HEK293 (cell line): ENCODE results near the gene NDUFA1.

Experiments
- CTCF ChIA-PET: fragments of 350-600 bp; formaldehyde crosslinking; extraction: SDS; loops from one replicate; lab custom pipeline; 2021; ENCODE audit warnings: antibody characterized with exemption; lab: Yijun Ruan, JAX
- POLR2A ChIA-PET: fragments of 300-600 bp; formaldehyde crosslinking; extraction: SDS; loops from one replicate; lab custom pipeline; 2020; ENCODE audit warnings: antibody characterized with exemption, inconsistent platforms; lab: Yijun Ruan, JAX
- H3K27ac ChIP-seq: fragments of 200-500 bp; sonication (Bioruptor generic); 2 replicates; pipeline ENCODE4 v1.5.1; 2014; ENCODE audit warnings: low read depth, low read length, control low read depth, inconsistent platforms; ENCODE audit errors: extremely low read depth
- H3K36me3 ChIP-seq, 2 experiments: fragments of 200-500 bp in 1 of 2; sonication (Bioruptor generic) in 1 of 2; 1 replicate in 1 of 2; 2 replicates in 1 of 2; pipeline ENCODE4 v1.5.1; 2014 to 2017; ENCODE audit warnings: inconsistent platforms in 2 of 2, low read length in 2 of 2; ENCODE audit not compliant: control insufficient read depth in 2 of 2, insufficient read depth in 1 of 2
- H3K4me1 ChIP-seq: fragments of 200-500 bp; sonication (Bioruptor generic); 2 replicates; pipeline ENCODE4 v1.5.1; 2014; ENCODE audit warnings: mild to moderate bottlenecking, low read length, inconsistent platforms; ENCODE audit not compliant: control insufficient read depth, insufficient read depth
- H3K4me3 ChIP-seq: 2 replicates; pipeline ENCODE4 v1.5.1; 2011; ENCODE audit warnings: low read depth, mild to moderate bottlenecking, control low read depth, low read length, moderate library complexity
- H3K9me3 ChIP-seq: fragments of 200-500 bp; sonication (Bioruptor generic); 2 replicates; pipeline ENCODE4 v1.5.1; 2014; ENCODE audit warnings: low read depth, low read length, inconsistent platforms; ENCODE audit not compliant: control insufficient read depth, insufficient read depth
- BCL11A ChIP-seq: fragments of 450-650 bp; formaldehyde crosslinking; IDR thresholded peaks from 2 replicates; pipeline ENCODE4 v1.5.1; 2016; ENCODE audit warnings: low read depth, missing biosample characterization, missing genetic modification characterization
- EGR2 ChIP-seq: fragments of 450-650 bp; formaldehyde crosslinking; IDR thresholded peaks from 2 replicates; pipeline ENCODE4 v1.5.1; 2016; ENCODE audit warnings: low read depth, missing biosample characterization, missing genetic modification characterization
- GLIS1 ChIP-seq: fragments of 450-650 bp; formaldehyde crosslinking; IDR thresholded peaks from 2 replicates; pipeline ENCODE4 v1.5.1; 2016; ENCODE audit warnings: missing biosample characterization, missing genetic modification characterization
- PRDM10 ChIP-seq: fragments of 450-650 bp; formaldehyde crosslinking; IDR thresholded peaks from 2 replicates; pipeline ENCODE4 v1.5.1; 2016; ENCODE audit warnings: missing biosample characterization, missing genetic modification characterization
- RBAK ChIP-seq: fragments of 450-650 bp; formaldehyde crosslinking; IDR thresholded peaks from 2 replicates; pipeline ENCODE4 v1.5.1; 2016; ENCODE audit warnings: missing biosample characterization, missing genetic modification characterization
- SCRT1 ChIP-seq: fragments of 450-650 bp; formaldehyde crosslinking; IDR thresholded peaks from 2 replicates; pipeline ENCODE4 v1.5.1; 2016; ENCODE audit warnings: missing biosample characterization, missing genetic modification characterization, borderline replicate concordance
- ZBTB17 ChIP-seq: fragments of 450-650 bp; formaldehyde crosslinking; IDR thresholded peaks from 2 replicates; pipeline ENCODE4 v1.5.1; 2016; ENCODE audit warnings: missing biosample characterization, missing genetic modification characterization
- ZBTB26 ChIP-seq: fragments of 450-650 bp; formaldehyde crosslinking; optimal IDR thresholded peaks from 2 replicates; pipeline ENCODE3; 2016; ENCODE audit warnings: missing biosample characterization, mild to moderate bottlenecking, missing genetic modification characterization
- ZBTB8A ChIP-seq: fragments of 450-650 bp; formaldehyde crosslinking; IDR thresholded peaks from 2 replicates; pipeline ENCODE4 v1.5.1; 2016; ENCODE audit warnings: missing biosample characterization, missing genetic modification characterization
- ZNF10 ChIP-seq: fragments of 450-650 bp; formaldehyde crosslinking; IDR thresholded peaks from 2 replicates; pipeline ENCODE4 v1.5.1; 2017; ENCODE audit warnings: missing biosample characterization, missing genetic modification characterization
- ZNF121 ChIP-seq: fragments of 450-650 bp; formaldehyde crosslinking; IDR thresholded peaks from 2 replicates; pipeline ENCODE4 v1.5.1; 2016; ENCODE audit warnings: missing biosample characterization, missing genetic modification characterization
- ZNF132 ChIP-seq: fragments of 450-650 bp; formaldehyde crosslinking; IDR thresholded peaks from 2 replicates; pipeline ENCODE4 v1.5.1; 2017; ENCODE audit warnings: missing biosample characterization, missing genetic modification characterization, borderline replicate concordance
- ZNF239 ChIP-seq: fragments of 450-650 bp; formaldehyde crosslinking; IDR thresholded peaks from 2 replicates; pipeline ENCODE4 v1.5.1; 2016; ENCODE audit warnings: missing biosample characterization, missing genetic modification characterization
- ZNF362 ChIP-seq: fragments of 450-650 bp; formaldehyde crosslinking; IDR thresholded peaks from 2 replicates; pipeline ENCODE4 v1.5.1; 2016; ENCODE audit warnings: missing biosample characterization, missing genetic modification characterization
- ZNF426 ChIP-seq: fragments of 450-650 bp; formaldehyde crosslinking; IDR thresholded peaks from 2 replicates; pipeline ENCODE4 v1.5.1; 2017; ENCODE audit warnings: missing biosample characterization, missing genetic modification characterization, mild to moderate bottlenecking, inconsistent platforms, moderate library complexity
- ZNF510 ChIP-seq: fragments of 450-650 bp; formaldehyde crosslinking; IDR thresholded peaks from 2 replicates; pipeline ENCODE4 v1.5.1; 2018; ENCODE audit warnings: mild to moderate bottlenecking, missing genetic modification characterization, missing biosample characterization; ENCODE audit not compliant: insufficient replicate concordance
- ZNF621 ChIP-seq: fragments of 450-650 bp; formaldehyde crosslinking; IDR thresholded peaks from 2 replicates; pipeline ENCODE4 v1.5.1; 2017; ENCODE audit warnings: missing biosample characterization, missing genetic modification characterization
- ZNF629 ChIP-seq: fragments of 450-650 bp; formaldehyde crosslinking; IDR thresholded peaks from 2 replicates; pipeline ENCODE4 v1.5.1; 2017; ENCODE audit warnings: missing biosample characterization, missing genetic modification characterization
- ZNF645 ChIP-seq: fragments of 450-650 bp; formaldehyde crosslinking; IDR thresholded peaks from 2 replicates; pipeline ENCODE4; 2016; ENCODE audit warnings: missing biosample characterization, missing genetic modification characterization
- ZNF654 ChIP-seq: fragments of 450-650 bp; formaldehyde crosslinking; IDR thresholded peaks from 2 replicates; pipeline ENCODE4 v1.5.1; 2016; ENCODE audit warnings: low read depth, missing biosample characterization, missing genetic modification characterization
- ZNF791 ChIP-seq: fragments of 450-650 bp; formaldehyde crosslinking; IDR thresholded peaks from 2 replicates; pipeline ENCODE4 v1.5.1; 2016; ENCODE audit warnings: missing biosample characterization, missing genetic modification characterization
- TF ChIP-seq, protein P1 (sequence below): fragments of 450-650 bp; formaldehyde crosslinking; IDR thresholded peaks from 2 replicates; pipeline ENCODE4 v1.5.1; 2016; ENCODE audit warnings: missing biosample characterization, missing genetic modification characterization
- TF ChIP-seq, protein P2 (sequence below): fragments of 450-650 bp; formaldehyde crosslinking; IDR thresholded peaks from 2 replicates; pipeline ENCODE4 v1.5.1; 2016; ENCODE audit warnings: missing biosample characterization, missing genetic modification characterization
- TF ChIP-seq, protein P3 (sequence below): fragments of 450-650 bp; formaldehyde crosslinking; IDR thresholded peaks from 2 replicates; pipeline ENCODE4 v1.5.1; 2016; ENCODE audit warnings: missing biosample characterization, missing genetic modification characterization

NDUFA1 gene

DNA sequence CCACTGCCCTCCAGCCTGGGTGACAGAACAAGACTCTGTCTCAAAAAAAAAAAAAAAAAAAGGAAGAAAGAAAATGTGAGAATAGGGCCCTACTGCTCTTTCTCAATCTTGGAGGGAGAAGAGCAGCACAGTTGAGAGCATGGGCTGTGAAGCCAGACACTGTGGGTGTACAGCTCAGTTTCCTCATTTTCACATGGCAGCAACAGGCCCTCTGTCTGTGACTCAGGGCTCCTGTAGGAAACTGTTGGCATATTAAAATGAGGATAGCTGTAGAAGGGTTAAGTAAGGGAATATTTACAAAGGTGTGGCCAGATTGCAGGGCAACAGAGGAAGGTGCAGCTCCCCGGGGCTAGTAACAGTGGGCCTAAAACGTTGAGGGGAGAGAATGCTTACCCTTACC is 27.5 kb downstream of the NDUFA1 start:
- H3K27ac ChIP-seq, result no peak overlapping the region
- ChIA-PET CTCF (interaction anchor here (1.0 to 2.7 kb wide), 2 partner anchors 11 to 17 kb away, joined by 7 to 11 read pairs; no protein-coding TSS in a partner anchor), POLR2A (interaction anchor here (0.7 kb wide), 1 partner anchor 28 kb away, joined by 6 read pairs; no protein-coding TSS in a partner anchor)
- H3K36me3 ChIP-seq, result no peaks in the 10 kb centered on the region
- no peak for TF ChIP-seq ZNF426 (tag by site-specific recombination)
- no peak for TF ChIP-seq ZNF132
- TF ChIP-seq ZBTB8A (tag by site-specific recombination), result no peak
- no peak for TF ChIP-seq ZNF791 (tag by site-specific recombination)
- no peak for TF ChIP-seq RBAK (tag by site-specific recombination)
- TF ChIP-seq ZNF654, result no peak
- no peak for TF ChIP-seq ZNF239 (tag by site-specific recombination)
- no peak for TF ChIP-seq SCRT1 (tag by site-specific recombination)
- TF ChIP-seq ZNF362 (tag by site-specific recombination), result no peak
- TF ChIP-seq, protein P1, sequence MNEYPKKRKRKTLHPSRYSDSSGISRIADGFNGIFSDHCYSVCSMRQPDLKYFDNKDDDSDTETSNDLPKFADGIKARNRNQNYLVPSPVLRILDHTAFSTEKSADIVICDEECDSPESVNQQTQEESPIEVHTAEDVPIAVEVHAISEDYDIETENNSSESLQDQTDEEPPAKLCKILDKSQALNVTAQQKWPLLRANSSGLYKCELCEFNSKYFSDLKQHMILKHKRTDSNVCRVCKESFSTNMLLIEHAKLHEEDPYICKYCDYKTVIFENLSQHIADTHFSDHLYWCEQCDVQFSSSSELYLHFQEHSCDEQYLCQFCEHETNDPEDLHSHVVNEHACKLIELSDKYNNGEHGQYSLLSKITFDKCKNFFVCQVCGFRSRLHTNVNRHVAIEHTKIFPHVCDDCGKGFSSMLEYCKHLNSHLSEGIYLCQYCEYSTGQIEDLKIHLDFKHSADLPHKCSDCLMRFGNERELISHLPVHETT, result no peak
- no peak for TF ChIP-seq ZNF629 (tag by site-specific recombination)
- no peak for TF ChIP-seq GLIS1 (tag by site-specific recombination)
- TF ChIP-seq PRDM10, result no peak
- TF ChIP-seq ZBTB17, result no peak
- no peak for TF ChIP-seq ZNF10 (tag by site-specific recombination)
- TF ChIP-seq, protein P2, sequence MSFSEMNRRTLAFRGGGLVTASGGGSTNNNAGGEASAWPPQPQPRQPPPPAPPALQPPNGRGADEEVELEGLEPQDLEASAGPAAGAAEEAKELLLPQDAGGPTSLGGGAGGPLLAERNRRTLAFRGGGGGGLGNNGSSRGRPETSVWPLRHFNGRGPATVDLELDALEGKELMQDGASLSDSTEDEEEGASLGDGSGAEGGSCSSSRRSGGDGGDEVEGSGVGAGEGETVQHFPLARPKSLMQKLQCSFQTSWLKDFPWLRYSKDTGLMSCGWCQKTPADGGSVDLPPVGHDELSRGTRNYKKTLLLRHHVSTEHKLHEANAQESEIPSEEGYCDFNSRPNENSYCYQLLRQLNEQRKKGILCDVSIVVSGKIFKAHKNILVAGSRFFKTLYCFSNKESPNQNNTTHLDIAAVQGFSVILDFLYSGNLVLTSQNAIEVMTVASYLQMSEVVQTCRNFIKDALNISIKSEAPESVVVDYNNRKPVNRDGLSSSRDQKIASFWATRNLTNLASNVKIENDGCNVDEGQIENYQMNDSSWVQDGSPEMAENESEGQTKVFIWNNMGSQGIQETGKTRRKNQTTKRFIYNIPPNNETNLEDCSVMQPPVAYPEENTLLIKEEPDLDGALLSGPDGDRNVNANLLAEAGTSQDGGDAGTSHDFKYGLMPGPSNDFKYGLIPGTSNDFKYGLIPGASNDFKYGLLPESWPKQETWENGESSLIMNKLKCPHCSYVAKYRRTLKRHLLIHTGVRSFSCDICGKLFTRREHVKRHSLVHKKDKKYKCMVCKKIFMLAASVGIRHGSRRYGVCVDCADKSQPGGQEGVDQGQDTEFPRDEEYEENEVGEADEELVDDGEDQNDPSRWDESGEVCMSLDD, result no peak
- no peak for TF ChIP-seq BCL11A
- TF ChIP-seq ZNF621 (tag by site-specific recombination), result no peak
- no peak for TF ChIP-seq ZNF121
- H3K9me3 ChIP-seq, result no peaks in the 10 kb centered on the region
- no peak overlapping the region for H3K4me3 ChIP-seq
- no peaks in the 10 kb centered on the region for H3K4me1 ChIP-seq

DNA sequence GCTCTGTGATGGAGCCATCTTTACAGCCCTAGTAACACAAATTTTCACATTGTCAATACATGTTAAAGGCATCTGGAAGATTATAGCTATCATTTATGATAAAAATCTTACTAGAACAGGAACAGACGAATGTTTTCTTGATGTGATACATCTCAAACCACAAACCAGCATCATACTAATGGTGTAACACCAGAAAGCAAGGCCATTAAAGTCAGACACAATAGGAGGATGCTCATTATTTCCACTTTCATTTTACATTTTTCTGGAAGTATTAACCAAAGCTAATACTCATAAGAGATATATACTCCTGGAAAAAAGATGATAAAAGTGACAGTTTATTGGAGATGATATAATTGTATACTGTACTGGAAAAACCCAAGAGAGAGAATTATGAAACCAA is 29.3 kb downstream of the NDUFA1 start:
- Histone ChIP-seq H3K36me3 (no peaks in the 10 kb centered on the region), H3K4me1 (no peaks in the 10 kb centered on the region), H3K4me3 (no peak overlapping the region), H3K27ac (no peak overlapping the region), H3K9me3 (no peaks in the 10 kb centered on the region)
- ChIA-PET CTCF (interaction anchor here (2.9 kb wide), 1 partner anchor 13 kb away, joined by 11 read pairs; no protein-coding TSS in a partner anchor), POLR2A (no interaction called here)
- no peak for TF ChIP-seq ZBTB26 (tag by site-specific recombination)
- TF ChIP-seq ZNF510, result no peak
- TF ChIP-seq EGR2 (tag by site-specific recombination), result no peak
- TF ChIP-seq ZNF645 (tag by site-specific recombination), result no peak
- TF ChIP-seq, protein P3, sequence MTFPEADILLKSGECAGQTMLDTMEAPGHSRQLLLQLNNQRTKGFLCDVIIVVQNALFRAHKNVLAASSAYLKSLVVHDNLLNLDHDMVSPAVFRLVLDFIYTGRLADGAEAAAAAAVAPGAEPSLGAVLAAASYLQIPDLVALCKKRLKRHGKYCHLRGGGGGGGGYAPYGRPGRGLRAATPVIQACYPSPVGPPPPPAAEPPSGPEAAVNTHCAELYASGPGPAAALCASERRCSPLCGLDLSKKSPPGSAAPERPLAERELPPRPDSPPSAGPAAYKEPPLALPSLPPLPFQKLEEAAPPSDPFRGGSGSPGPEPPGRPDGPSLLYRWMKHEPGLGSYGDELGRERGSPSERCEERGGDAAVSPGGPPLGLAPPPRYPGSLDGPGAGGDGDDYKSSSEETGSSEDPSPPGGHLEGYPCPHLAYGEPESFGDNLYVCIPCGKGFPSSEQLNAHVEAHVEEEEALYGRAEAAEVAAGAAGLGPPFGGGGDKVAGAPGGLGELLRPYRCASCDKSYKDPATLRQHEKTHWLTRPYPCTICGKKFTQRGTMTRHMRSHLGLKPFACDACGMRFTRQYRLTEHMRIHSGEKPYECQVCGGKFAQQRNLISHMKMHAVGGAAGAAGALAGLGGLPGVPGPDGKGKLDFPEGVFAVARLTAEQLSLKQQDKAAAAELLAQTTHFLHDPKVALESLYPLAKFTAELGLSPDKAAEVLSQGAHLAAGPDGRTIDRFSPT (tag by site-specific recombination), result no peak
